SIG-M5 treated with dmso at 0.1 percent for 504 hours (cell line): Measurements from ENCODE around the gene CTIF.

Experiments
- DNase-seq: peaks from one replicate; lab custom pipeline; 2025; ENCODE audit not compliant: unreplicated experiment; lab: John Stamatoyannopoulos, UW

The CTIF gene

DNA sequence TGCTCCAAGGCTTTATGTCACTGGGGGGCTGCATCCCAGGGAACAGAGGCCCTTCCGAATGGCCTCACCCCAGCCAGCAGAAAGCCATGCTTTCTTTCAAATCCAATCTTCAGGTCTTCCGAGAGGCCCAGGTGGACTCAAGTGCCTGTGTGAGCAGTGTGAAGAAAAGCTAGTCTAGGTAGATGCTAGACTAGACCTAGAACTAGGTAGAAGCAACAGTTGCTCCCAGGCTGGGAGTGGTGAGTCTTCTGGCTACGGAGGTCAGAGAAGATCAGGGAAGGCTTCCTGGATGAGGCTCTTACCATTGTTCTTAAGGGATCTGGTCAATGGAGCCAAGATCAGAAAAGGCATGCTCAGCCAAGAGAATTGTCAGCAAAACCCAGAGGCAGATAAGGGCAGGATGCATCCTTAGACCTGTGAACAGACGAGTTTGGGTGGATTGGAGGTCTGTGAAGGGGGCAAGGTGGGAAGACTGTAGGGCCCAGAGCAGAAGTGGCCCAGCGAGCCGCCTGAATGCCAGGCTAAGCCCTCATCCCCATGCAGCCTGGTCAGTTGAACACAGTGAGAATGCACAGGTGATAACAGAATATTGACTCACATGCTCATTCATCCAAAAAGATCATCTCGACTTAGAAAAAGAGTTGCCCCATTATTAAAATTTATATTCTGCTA lies 301.1 kb downstream of the CTIF start:
- no peak for DNase-seq

DNA sequence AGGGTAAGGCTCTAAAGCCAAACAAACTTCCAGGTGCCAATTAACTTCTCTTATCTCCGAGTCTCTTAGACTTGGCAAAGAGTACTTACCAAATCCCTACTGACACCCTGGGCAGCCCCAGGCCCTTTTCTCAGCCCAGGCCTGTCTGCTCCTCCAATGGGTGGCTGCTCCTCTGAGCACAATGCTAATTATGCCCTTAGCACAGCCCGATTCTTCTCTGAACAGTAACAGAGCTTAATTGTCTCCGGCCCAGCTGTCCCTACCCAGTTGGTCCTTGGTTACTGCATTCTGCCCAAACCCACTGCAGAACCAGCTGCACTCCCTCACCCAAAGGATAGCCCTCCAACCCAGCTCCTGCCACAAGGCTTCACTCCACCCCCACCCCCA lies 301.7 kb downstream of the CTIF start:
- DNase-seq = no peak

DNA sequence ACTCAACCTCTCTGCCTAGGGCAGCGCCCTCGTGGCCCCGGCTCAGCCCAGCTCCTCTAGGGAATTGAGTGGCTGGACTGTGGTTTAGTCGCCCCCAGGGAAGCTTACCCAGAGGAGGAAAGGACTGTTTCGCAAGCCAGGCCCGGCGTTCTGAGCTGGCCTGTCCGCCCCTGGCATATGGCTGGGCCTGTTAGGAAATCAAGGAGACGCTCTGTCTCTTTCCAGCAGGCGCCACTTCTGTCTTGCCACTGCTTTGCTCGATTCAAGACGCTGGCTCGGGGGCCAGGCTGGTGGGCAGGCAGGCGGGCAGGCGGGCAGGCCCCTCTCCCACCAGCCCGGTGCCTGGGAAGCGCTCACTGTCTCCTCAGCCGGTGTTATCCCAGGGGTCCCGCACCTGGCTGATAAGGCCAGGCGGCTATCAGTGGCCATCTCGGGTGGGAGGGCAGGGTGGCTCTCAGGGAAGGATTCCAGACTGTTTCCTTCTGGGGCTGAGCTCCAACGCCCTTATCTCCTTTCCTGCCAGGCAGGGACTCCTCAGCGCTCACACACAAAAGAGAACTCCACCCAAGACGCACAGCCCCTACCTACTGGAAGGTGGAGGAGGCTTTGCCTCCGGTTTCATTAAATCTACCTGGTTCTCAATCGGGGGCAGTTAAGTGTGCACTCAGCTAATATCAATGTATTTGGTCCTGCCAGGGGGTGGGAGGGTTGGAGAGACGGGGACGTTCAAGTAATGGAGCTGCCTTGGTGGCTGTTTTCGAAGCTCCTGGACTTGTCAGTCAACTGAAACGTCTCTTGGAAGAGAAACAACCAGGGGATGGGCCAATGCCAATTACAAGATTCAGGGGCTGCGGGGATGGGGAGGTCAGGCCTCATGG lies 302.8 kb downstream of the CTIF start:
- DNase-seq = peak; percentile 28

DNA sequence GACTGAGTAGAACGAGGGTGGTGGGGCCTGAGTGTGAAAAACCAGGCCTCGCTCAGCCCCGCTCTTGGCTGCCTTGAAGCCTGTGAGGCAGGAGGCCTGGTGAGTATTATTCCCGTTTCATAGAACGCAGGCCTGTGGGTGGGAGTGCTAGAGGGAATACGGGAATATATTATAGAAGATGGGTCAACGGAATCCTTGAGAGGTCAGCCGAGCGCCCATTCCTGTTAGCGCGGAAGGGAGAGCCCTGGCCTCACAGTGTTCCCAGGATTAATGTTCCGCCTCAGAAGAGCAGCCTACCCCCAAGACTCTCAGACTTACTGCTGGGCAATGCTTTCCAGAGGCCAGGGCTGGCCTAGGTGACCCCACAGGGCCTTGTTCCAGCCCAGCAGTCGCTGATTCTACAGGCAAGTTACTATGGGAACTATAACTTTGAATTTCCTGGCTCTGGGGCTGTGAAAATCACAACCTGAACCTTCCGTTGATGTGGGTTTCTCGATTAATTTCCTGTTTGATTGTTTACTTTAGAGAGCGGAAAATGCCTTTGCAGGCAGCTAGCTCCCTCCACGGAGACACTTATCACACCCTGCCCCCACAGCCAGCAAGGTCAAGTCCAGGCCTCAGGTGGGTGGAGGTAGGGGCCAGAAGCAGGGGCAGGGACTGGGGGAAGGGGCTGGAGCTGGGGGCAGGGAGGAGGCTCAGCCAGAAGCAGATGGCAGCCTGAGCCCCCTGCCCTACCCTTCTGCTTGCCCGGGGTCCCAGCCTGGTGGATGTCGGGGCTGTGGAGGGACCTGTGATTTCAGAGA lies 303.6 kb downstream of the CTIF start:
- no peak for DNase-seq

DNA sequence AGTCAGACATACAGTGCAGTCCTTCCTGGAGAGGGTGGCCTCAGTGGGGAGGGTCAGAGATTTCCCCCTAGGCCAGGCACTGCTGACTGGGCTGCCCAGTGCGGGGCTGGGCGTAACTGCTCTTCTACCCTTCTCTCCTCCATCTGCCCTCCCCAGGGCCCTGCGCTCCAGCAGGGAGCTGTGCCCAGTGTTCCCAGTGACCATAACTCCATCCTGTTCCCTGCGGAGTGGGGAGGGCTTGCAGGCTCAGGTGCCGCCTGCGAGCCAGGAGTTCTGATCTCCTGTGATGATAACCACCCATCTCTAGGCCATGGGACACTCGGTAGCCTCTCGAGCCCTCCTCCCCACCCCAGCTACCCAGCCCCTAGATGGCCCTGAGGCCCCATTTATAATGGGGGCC lies 304.3 kb downstream of the CTIF start:
- DNase-seq = no peak

DNA sequence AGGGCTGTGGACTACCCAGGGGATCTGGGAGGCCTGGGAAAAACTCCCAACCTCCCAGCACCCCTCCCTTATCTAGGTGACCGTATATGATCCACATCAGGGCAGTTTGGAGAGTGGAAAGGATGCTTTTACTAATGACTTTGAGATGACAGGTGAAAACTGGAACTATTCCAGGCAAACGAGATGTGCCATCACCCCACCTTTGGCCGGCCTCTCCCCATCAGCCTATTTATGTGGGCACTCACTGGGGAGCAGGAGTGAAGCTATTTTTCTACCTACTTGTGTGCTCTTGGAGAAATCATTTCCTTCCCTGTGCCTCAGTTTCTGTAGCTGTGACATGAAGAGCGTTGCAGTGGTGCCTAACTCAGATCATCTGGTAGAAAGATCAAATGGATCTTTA lies 304.8 kb downstream of the CTIF start:
- DNase-seq = no peak

DNA sequence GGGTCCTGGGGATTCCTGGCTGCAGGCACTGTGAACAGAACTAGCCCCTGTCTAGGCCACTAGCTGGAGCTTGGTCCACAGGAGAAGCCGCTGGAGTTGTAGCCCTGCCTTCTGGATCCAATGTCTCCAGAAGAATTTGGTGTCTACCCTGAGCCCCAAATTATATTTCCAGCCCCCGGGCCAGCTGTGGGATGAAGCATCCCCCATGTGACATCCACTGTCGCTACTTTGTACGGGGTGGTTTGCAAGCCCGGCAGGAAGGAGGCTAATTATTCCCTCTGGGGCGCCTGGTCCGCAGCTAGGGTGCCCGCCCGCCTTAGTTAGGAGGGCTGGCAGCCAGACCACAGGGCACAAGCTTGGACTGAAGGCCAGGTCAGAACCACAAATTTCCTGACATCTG lies 305.4 kb downstream of the CTIF start:
- DNase-seq = no peak

DNA sequence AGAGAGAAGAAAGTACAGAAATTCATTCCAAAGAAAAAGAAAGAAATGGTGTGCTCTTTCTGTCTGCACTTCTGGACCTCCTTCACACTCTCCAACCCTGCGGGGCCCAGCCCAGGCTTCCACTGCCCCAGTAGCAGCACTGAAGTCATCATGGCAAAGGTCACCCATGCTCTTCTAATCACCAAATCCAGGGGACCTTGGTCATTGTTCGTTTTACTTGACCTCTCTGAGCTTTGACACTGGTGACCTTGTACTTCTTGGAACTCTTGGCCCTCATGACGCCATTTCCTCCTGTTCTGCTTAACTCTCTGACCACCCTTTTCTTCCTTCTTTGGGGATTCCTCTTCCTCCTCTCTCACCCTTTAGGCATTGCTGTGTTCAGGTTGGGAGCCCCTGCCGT lies 306.3 kb downstream of the CTIF start:
- no peak for DNase-seq

DNA sequence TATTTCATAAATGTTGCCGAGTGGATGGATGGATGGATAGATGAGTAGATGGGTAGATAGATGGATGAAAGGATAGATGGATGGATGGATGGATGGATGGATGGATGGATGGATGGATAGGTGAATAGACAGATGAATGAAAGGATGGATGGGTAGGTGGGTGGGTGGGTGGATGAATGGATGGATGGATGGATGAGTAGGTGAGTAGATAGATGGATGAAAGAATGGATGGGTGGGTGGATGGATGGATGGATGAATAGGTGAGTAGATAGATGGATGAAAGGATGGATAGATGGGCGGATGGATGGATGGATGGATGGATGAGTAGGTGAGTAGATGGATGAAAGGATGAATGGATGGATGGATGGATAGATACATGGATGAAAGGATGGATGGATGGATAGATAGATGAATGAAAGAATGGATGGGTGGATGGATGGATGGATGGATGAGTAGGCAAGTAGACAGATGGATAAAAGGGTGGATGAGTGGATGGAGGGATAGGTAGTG lies 307.6 kb downstream of the CTIF start:
- DNase-seq = no peak

DNA sequence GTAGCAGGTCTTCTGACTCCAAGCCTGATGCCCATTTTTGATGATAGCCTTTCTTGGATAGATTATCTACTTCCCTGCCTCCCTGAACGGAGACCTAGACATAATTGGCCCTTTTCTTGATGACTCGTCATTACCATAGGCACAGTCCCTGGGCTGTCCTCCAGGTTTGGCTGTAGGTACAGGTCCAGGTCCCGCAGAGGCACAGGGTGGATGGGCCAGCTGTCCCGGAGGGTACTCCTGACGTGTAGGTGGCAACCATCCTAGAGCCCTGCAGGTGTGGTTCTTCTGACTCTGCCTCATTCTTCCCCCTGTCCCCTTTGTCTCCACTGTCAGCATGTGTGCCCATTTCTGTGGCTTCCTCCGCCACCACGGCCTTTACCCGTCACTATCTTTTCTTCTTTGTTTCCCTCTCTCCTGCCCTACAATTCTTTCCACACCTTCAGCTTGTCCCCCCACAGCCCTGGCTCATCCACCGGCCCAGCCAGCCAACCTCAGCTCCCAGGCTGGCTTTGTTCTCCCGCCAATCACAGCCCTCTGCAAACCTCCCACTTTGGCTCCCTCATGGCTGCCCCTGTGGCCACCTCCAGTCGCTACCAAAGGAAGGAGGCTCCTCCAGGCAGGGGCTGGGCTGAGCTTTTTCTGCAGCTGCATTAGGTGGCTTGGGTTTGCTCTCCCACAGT lies 309.1 kb downstream of the CTIF start:
- no peak for DNase-seq

DNA sequence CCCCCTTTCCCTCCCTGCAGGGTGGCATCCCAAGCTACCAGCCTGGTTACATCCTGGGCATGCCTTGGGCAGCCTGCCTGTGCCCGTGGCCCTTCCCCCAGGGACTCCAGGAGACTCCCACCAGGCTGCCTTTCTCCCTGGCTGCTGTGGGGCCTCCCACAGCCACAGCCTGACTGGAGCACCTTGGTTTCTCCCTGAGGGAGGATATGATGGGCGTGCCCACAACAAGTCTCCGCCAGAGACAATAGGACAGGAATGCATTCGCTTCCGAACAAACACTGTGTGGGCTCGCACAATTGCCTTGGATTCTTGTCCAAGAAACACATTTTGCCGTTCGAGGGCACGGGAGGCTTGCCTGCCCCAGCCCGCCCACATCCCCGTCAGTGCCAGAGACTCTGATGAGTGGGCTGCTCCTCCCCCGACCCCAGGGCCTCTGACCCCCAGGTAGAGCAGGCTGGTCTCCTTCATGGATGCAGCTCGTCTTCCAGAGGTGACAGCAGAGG lies 309.9 kb downstream of the CTIF start:
- DNase-seq = no peak

DNA sequence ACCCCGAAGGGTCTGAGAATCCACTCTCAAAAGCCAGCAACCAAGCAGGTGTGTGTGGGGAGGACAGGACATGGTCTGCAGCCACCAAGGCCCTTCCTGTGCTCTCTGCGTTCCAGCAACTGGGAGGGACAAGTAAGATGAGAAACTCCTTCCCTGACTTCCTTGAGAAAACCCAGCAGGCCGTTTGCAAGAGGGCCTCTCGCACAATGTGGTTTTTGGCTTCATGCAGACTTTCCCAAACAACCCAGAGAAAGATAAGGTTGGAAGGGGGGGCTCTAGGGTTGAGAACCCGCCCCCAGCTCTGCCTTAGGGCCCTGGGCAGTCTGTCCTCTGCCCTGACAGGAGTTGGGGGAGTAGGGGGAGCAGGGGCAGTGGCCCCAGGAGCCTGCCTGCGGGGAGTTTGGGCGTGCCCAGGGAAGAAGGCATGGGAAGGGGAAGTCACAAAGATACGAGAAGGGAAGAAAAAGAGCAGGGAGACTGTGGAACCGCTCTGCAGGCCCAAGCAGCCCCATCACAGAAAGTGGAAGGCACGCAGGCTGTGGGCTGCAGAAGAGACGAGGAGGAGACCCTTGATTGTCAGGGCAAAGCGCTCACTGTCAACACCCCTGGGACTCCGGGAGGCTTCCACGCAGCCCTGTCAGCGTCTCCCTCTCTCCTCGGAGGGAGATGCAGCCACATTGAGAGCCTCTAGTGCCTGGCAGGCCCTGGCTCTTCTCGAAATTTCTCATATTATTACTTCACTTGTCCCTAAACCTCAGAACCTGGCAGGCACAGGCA lies 312.2 kb downstream of the CTIF start:
- DNase-seq = no peak

DNA sequence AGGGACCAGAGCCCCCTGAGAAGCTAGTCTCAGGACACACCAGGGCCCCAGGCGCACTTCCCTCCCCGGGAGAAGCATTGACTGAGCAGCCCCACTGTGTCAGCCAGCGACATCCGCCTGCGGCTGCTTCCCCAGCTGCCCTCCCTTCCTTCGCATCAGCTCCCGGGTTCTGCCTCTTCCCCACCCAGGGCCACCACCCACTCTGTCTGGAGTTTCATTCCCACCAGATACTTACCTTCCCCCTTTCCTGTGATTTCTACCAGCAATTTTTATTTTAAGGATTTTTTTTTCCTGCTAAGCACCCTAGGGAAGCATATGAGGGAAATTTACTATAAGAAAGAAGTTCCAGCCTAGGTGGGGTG lies 312.7 kb downstream of the CTIF start:
- DNase-seq = no peak

DNA sequence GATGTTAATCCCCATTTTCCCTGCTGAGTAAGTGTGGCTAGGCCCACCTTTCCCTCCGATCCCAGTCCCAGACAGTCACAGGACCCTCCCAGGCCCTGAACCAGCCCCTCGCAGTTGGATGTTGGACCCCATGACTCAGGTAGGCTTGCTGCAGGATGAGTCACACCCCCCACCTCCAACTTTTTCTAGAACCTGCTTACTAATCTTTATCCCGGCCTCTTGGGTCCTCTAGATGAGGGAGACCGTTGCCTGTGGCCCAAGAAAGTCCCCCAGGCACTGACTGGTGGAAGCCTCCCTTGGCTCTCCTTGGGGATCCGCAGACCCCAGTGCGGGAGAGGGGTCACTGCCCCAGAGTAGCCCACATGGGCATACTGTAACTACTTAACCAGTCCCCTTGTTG lies 313.5 kb downstream of the CTIF start:
- no peak for DNase-seq

DNA sequence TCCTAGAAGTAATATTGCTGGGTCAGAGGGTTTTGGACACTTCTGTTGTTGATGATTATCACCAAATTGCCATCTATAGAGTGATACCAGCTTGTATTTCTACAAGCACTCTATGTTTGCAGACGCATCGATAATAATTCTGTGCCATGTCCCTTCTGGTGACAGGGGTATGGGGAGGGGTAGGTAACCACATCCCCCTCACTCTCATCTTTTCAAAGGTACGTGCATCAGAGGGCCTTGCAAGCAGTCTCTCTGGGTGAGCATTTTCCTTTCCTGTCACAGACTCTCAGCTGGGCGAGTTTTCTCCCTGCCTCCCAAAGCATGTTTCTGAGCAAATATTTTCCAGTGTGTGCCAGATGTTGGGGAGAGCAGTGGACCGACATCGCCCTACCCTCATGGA lies 314.0 kb downstream of the CTIF start:
- no peak for DNase-seq

DNA sequence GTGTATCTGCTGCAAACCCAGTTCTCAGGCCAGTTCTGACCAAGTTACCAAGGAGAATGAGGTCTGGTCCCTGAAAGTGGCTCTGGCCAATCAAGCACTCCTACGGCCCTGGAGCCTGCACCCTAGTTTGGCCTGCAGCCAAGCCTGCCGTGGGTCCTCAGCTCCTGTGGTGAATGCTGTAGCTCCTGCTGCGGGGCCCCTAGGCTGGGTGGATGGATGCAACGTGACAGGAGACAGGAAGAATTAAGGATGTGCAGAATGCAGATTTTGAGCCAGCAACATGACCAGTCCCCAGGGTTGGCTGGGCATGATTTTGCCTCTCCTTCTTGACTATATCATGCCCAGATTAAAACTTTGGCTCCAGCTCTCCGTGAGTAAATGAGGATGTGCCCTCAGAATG lies 314.8 kb downstream of the CTIF start:
- no peak for DNase-seq

DNA sequence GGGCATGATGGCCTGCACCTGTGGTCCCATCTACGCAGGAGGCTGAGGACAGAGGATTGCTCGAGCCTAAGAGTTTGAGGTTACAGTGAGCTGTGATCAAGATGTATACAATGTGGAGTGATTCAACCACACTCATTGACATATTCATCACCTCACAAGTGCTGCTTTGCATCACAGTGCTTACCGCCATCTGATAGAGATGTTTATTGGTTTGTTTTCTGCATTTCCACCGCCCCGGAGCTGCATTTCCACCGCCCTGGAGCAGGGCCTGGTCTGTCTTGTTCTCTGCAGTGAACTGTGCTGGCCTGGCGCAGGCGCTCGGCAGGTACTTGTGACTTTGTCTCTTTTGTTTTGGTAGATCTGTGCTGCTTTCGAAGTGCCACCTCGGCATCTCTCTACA lies 315.9 kb downstream of the CTIF start:
- no peak for DNase-seq

DNA sequence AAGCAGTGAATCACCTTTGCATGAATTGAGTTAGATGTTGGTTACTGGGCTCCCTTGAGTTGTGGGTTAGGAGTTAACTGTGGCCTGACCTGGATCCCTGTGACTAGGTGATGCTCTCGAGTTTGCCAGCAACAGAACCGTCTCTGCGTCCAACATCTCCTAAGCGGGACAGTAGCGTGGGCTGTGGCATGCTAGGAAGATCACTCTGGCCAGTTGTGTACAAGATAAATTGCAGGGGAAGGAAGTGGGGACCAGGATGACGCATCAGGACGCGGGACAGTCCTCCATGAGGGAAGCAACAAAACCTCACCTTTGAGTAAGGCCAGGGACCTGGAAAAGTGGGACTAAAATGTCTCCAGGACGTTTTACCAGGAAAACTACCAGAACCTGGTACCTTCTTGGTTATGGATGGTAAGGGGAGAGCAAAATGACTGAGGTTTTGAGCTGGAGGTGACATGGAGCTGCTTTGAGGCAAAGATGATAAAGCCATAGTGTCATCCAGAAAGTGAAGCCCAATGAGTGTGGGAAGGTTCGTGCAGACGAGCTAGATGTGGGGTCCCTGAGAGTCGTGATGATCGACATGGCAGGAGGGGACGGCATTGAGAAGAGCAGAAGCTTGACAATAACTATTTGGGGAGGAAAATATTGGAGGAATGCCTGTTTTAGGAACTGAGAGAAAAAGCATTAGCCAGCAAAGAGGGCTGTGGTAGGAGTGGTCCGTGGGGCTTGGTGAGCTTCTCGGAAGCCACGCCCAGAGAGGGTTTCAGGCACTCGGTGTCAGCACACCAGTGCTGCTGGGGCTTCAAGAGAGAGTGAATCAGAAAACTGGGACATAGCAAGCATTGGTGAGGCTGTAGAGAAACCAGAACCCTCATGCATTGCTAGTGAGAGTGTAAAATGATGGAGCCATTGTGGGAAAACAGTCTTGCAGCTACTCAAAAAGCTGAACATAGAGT lies 316.9 kb downstream of the CTIF start:
- DNase-seq = no peak
